Measurements from ENCODE around the gene NCR2.

GRCh38 chr6:41326092-41326491 lies 9.3 kb upstream of the NCR2 start:
- no peak for TF ChIP-seq YY1 (IDR thresholded peaks at IDR 0.05; ENCODE audit: insufficient read depth, insufficient read length)
- TF ChIP-seq SUZ12 (IDR thresholded peaks at IDR 0.05; ENCODE audit: extremely low read depth, insufficient read depth, insufficient read length) = no peak
- TF ChIP-seq ZNF274 (IDR thresholded peaks at IDR 0.05; ENCODE audit: low read depth, low read length) = no peak

Measured in NT2/D1 (cell line).